PC-9 (cell line): ENCODE measurements around the gene TMEM108. TPM values are rescaled to one million over a fixed set of nuclear protein-coding genes. Genes with fewer than 3 reads are reported as not detected.

Experiments
- BruUV-seq: library from RNA; stranded (reverse); fragments of 400-500 nt; replicated peaks from 2 replicates; lab custom pipeline; 2021; lab: Mats Ljungman, UMichigan
- CTCF ChIA-PET: fragments of 300-600 bp; sonication (Branson Sonifier 250); formaldehyde crosslinking; loops from one replicate; lab custom pipeline; 2022; ENCODE audit warnings: antibody characterized with exemption; lab: Charles Lee
- POLR2A ChIA-PET: fragments of 300-600 bp; sonication (Branson Sonifier 250); formaldehyde crosslinking; loops from one replicate; lab custom pipeline; 2022; ENCODE audit warnings: antibody characterized with exemption; ENCODE audit not compliant: unreplicated experiment; lab: Charles Lee
- DNase-seq, 2 experiments: peaks; one replicate each; pipeline versions ENCODE4 v3.0.0 to v3.0.0-alpha.2; 2015 to 2022; ENCODE audit warnings: mixed read lengths in 1 of 2
- H2AFZ ChIP-seq: fragments of 200-600 bp; sonication (generic); 2 replicates; pipeline ENCODE4 v1.8.1; 2017; ENCODE audit warnings: antibody characterized with exemption
- H3F3A ChIP-seq: fragments of 200-600 bp; sonication (generic); 2 replicates; pipeline ENCODE4 v1.8.1; 2017; ENCODE audit warnings: antibody characterized with exemption, mild to moderate bottlenecking, low read depth; ENCODE audit not compliant: insufficient read depth
- H3K27ac ChIP-seq: fragments of 200-600 bp; sonication (generic); 2 replicates; pipeline ENCODE4 v1.6.1; 2016; ENCODE audit warnings: mixed run types
- H3K27me3 ChIP-seq: fragments of 200-600 bp; sonication (generic); 2 replicates; pipeline ENCODE4 v1.6.1; 2016; ENCODE audit warnings: low read depth, mixed run types; ENCODE audit not compliant: insufficient read depth
- H3K36me3 ChIP-seq: fragments of 200-600 bp; sonication (generic); 2 replicates; pipeline ENCODE4 v1.6.1; 2016; ENCODE audit warnings: low read depth, mixed run types
- H3K4me1 ChIP-seq: fragments of 200-600 bp; sonication (generic); replicated peaks from 2 replicates; pipeline ENCODE4 v1.6.1; 2016; ENCODE audit warnings: mixed run types; ENCODE audit not compliant: insufficient read depth
- H3K4me2 ChIP-seq: fragments of 200-600 bp; sonication (generic); 2 replicates; pipeline ENCODE4 v1.6.1; 2017; ENCODE audit warnings: mixed run types
- H3K4me3 ChIP-seq: fragments of 200-600 bp; sonication (generic); 2 replicates; pipeline ENCODE4 v1.6.1; 2016; ENCODE audit warnings: mixed run types
- H3K79me2 ChIP-seq: fragments of 200-600 bp; sonication (generic); 2 replicates; pipeline ENCODE4 v1.6.1; 2017; ENCODE audit warnings: low read depth, mixed run types
- H3K9me2 ChIP-seq: fragments of 200-600 bp; sonication (generic); 2 replicates; pipeline ENCODE4 v1.8.1; 2017; ENCODE audit warnings: mild to moderate bottlenecking; ENCODE audit not compliant: insufficient read depth
- H3K9me3 ChIP-seq: fragments of 200-600 bp; sonication (generic); 2 replicates; pipeline ENCODE4 v1.8.1; 2016; ENCODE audit warnings: low read depth; ENCODE audit not compliant: insufficient read depth
- H4K20me1 ChIP-seq: fragments of 200-600 bp; sonication (generic); 2 replicates; pipeline ENCODE4 v1.8.1; 2017; ENCODE audit not compliant: insufficient read depth
- EZH2 ChIP-seq: fragments of 200-600 bp; sonication (generic); IDR thresholded peaks from 2 replicates; pipeline ENCODE4 v1.8.0; 2017; ENCODE audit warnings: antibody characterized with exemption, low read depth
- intact Hi-C: fragments of 100-400 bp; cut with micrococcal nuclease; formaldehyde crosslinking; loops from one replicate; pipeline ENCODE4 v1.10.0; 2022; ENCODE audit not compliant: unreplicated experiment
- total RNA-seq: library from RNA; stranded (reverse); gene quantifications from 2 replicates; pipeline ENCODE4 v1.2.3, GENCODE V29; 2021
- TF ChIP-seq, protein P1 (sequence below): fragments of 200-600 bp; sonication (generic); conservative IDR thresholded peaks from 2 replicates; pipeline ENCODE4 v1.6.1; 2017; ENCODE audit warnings: mixed run types, antibody characterized with exemption, mild to moderate bottlenecking, moderate library complexity

Gene TMEM108
- total RNA-seq, 1 experiment from 2014 or later = not detected

DNA sequence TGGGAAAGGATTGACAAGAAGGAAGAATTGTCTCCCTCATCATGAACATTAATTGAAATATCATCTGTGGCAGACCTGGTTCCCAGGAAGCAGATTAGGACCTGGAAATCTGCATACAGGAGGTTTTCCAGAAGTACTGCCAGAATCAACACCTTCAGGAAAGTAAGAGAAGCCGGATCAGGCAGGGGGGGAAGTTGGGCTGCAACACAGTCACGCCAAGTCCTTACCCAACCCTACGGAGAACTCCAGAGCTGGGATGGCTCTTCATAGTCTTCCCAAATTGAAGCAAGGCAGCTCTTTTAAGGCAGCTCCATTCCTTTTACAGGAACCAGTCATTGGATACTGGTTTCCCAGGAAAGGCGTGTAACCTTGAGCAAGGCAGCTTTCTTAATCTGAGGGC is 326.5 kb downstream of the TMEM108 start:
- BruUV-seq = no TSS peak
- Histone ChIP-seq H3K4me2 (no peak overlapping the region), H3F3A (no peaks in the 10 kb centered on the region), H4K20me1 (no peaks in the 10 kb centered on the region), H3K27me3 (peaks cover 82% of the 10 kb centered on the region), H3K9me2 (no peaks in the 10 kb centered on the region), H3K36me3 (no peaks in the 10 kb centered on the region), H3K79me2 (no peaks in the 10 kb centered on the region), H3K27ac (no peak overlapping the region), H3K4me3 (no peak overlapping the region), H3K9me3 (no peaks in the 10 kb centered on the region), H2AFZ (no peak overlapping the region), H3K4me1 (no peaks in the 10 kb centered on the region)
- intact Hi-C loops = no loop called here
- no peak for DNase-seq
- ChIA-PET CTCF (no interaction called here), POLR2A (no interaction called here)
- TF ChIP-seq EZH2 = no peak
- TF ChIP-seq, protein P1, sequence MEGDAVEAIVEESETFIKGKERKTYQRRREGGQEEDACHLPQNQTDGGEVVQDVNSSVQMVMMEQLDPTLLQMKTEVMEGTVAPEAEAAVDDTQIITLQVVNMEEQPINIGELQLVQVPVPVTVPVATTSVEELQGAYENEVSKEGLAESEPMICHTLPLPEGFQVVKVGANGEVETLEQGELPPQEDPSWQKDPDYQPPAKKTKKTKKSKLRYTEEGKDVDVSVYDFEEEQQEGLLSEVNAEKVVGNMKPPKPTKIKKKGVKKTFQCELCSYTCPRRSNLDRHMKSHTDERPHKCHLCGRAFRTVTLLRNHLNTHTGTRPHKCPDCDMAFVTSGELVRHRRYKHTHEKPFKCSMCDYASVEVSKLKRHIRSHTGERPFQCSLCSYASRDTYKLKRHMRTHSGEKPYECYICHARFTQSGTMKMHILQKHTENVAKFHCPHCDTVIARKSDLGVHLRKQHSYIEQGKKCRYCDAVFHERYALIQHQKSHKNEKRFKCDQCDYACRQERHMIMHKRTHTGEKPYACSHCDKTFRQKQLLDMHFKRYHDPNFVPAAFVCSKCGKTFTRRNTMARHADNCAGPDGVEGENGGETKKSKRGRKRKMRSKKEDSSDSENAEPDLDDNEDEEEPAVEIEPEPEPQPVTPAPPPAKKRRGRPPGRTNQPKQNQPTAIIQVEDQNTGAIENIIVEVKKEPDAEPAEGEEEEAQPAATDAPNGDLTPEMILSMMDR = no peak

DNA sequence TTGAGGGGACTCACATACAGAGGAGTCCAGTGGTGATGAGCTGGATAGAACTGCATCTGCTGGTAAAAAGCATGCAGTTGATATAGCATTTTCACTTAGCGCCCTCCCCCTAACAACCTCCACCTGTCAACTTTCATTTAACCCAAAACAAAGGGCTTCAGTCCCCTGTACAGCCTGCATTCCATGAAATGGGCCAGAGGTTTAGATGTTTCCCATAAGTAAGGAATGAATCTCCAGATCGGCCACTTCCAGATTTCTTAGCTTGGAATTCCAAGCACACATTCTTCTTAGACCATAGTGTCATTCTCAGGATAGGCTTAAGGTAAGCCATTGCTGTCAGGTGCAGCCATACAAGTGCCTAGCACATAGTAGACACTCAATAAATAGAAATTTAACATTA is 328.7 kb downstream of the TMEM108 start:
- BruUV-seq = no TSS peak
- TF ChIP-seq, protein P1 = no peak
- no peak for TF ChIP-seq EZH2
- H3K27me3 ChIP-seq = peaks cover 79% of the 10 kb centered on the region
- no peak overlapping the region for H3K4me2 ChIP-seq
- H3K79me2 ChIP-seq = no peaks in the 10 kb centered on the region
- no peak overlapping the region for H3K27ac ChIP-seq
- no peak overlapping the region for H3K4me3 ChIP-seq
- H2AFZ ChIP-seq = no peak overlapping the region
- H3K4me1 ChIP-seq = no peaks in the 10 kb centered on the region
- ChIA-PET POLR2A (no interaction called here), CTCF (no interaction called here)
- intact Hi-C loops = no loop called here
- H3K9me2 ChIP-seq = no peaks in the 10 kb centered on the region
- no peak for DNase-seq
- H4K20me1 ChIP-seq = no peaks in the 10 kb centered on the region
- H3K9me3 ChIP-seq = no peaks in the 10 kb centered on the region
- H3F3A ChIP-seq = no peaks in the 10 kb centered on the region
- no peaks in the 10 kb centered on the region for H3K36me3 ChIP-seq

DNA sequence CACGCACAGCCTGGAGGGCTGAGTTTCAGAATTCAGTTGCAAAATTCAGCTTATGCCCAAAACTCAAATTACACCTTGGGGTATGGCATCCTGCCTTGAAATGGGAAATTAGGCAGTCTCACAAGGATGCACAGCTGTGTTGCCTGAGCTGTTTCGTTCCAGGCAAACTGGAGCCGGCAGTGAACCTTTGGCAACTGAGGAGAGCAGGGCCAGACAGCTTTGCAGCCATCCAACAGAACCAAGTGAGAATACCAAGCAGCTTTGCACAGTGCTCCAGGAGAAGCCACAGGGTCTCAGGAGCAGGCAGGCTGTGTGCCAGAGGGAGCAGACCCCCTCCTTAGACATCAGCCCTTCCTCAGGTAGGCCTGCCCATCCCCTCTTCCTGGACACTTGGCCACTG is 329.2 kb downstream of the TMEM108 start:
- Histone ChIP-seq H2AFZ (no peak overlapping the region), H3K4me3 (no peak overlapping the region), H3K79me2 (no peaks in the 10 kb centered on the region), H3K27me3 (peaks cover 79% of the 10 kb centered on the region), H3K9me3 (no peaks in the 10 kb centered on the region), H4K20me1 (no peaks in the 10 kb centered on the region), H3K27ac (no peak overlapping the region), H3K4me2 (no peak overlapping the region), H3K9me2 (no peaks in the 10 kb centered on the region), H3K36me3 (no peaks in the 10 kb centered on the region), H3F3A (no peaks in the 10 kb centered on the region), H3K4me1 (no peaks in the 10 kb centered on the region)
- ChIA-PET CTCF (no interaction called here), POLR2A (no interaction called here)
- DNase-seq = no peak
- TF ChIP-seq, protein P1 = no peak
- TF ChIP-seq EZH2 = no peak
- intact Hi-C loops = no loop called here
- no TSS peak for BruUV-seq
